H1 (cell line): Measurements from ENCODE around the gene SPACA7. TPM values are rescaled to one million over a fixed set of nuclear protein-coding genes. Genes with fewer than 3 reads are reported as not detected.

Source experiments
- CTCF ChIA-PET: fragments of 300-600 bp; sonication (Branson Sonifier 250); formaldehyde crosslinking; loops from one replicate; lab custom pipeline; 2021; ENCODE audit not compliant: partially characterized antibody; lab: Charles Lee
- POLR2A ChIA-PET: fragments of 300-600 bp; sonication (Branson Sonifier 250); formaldehyde crosslinking; loops from one replicate; lab custom pipeline; 2021; ENCODE audit warnings: inconsistent platforms; ENCODE audit not compliant: partially characterized antibody; lab: Charles Lee
- DNase-seq, 2 experiments: peaks; one replicate each; pipeline versions ENCODE4 v3.0.0 to v3.0.0-alpha.2; 2010 to 2022; ENCODE audit warnings: low spot score in 2 of 2, low read depth in 1 of 2, mixed read lengths in 1 of 2
- FAIRE-seq: peaks from 2 replicates; lab custom pipeline; 2011; peaks lifted over from hg19 to GRCh38; lab: Jason Lieb, UNC
- H2AFZ ChIP-seq: 2 replicates; pipeline ENCODE4 v1.8.1; 2012; ENCODE audit warnings: low read length, inconsistent platforms
- H2AK5ac ChIP-seq: 2 replicates; pipeline ENCODE4 v1.6.1; 2013; ENCODE audit warnings: low read depth, low read length
- H2BK120ac ChIP-seq: replicated peaks from 2 replicates; pipeline ENCODE3; 2013; ENCODE audit warnings: low read depth, low read length, inconsistent platforms
- H2BK12ac ChIP-seq: 2 replicates; pipeline ENCODE4 v1.6.1; 2013; ENCODE audit warnings: low read depth, low read length
- H2BK15ac ChIP-seq: 2 replicates; pipeline ENCODE4 v1.6.1; 2013; ENCODE audit warnings: low read length
- H2BK20ac ChIP-seq: 2 replicates; pipeline ENCODE4 v1.6.1; 2013; ENCODE audit warnings: low read length
- H2BK5ac ChIP-seq: 2 replicates; pipeline ENCODE4 v1.6.1; 2013; ENCODE audit warnings: low read depth, low read length
- H3K14ac ChIP-seq: 2 replicates; pipeline ENCODE4 v1.6.1; 2013; ENCODE audit warnings: inconsistent platforms; ENCODE audit not compliant: insufficient read length
- H3K18ac ChIP-seq: 2 replicates; pipeline ENCODE4 v1.6.1; 2013; ENCODE audit warnings: low read length; ENCODE audit errors: extremely low read depth
- H3K23ac ChIP-seq: 2 replicates; pipeline ENCODE4 v1.6.1; 2013; ENCODE audit warnings: inconsistent platforms; ENCODE audit not compliant: insufficient read length
- H3K23me2 ChIP-seq: 2 replicates; pipeline ENCODE4 v1.6.1; 2013; ENCODE audit warnings: low read depth, low read length
- H3K27ac ChIP-seq: 2 replicates; pipeline ENCODE4 v1.6.1; 2011; ENCODE audit warnings: low read depth, low read length, inconsistent platforms
- H3K27me3 ChIP-seq, 4 experiments: replicated peaks in 1 of 4; 1 replicate in 1 of 4; 2 replicates in 3 of 4; pipeline versions ENCODE4 v1.6.1 to v1.8.1; 2011 to 2013; ENCODE audit warnings: low read length in 3 of 4, mild to moderate bottlenecking in 3 of 4, inconsistent platforms in 2 of 4, mixed read lengths in 2 of 4, moderate library complexity in 1 of 4; ENCODE audit not compliant: control insufficient read depth in 3 of 4, insufficient read depth in 3 of 4; ENCODE audit errors: extremely low read depth in 1 of 4
- H3K36me3 ChIP-seq, 4 experiments: 2 replicates each; pipeline versions ENCODE4 v1.6.1 to v1.8.1; 2011 to 2013; ENCODE audit warnings: mild to moderate bottlenecking in 4 of 4, low read length in 3 of 4, moderate library complexity in 2 of 4, control low read depth in 1 of 4, inconsistent platforms in 1 of 4; ENCODE audit not compliant: insufficient read depth in 4 of 4, control insufficient read depth in 2 of 4
- H3K4ac ChIP-seq: replicated peaks from 2 replicates; pipeline ENCODE3; 2013; ENCODE audit warnings: low read length, low read depth, mixed read lengths, inconsistent platforms; ENCODE audit not compliant: insufficient read length
- H3K4me1 ChIP-seq, 4 experiments: replicated peaks in 1 of 4; 1 replicate in 1 of 4; 2 replicates in 3 of 4; pipeline versions ENCODE4 v1.6.1 to v1.8.1; 2011 to 2013; ENCODE audit warnings: low read length in 3 of 4, inconsistent platforms in 2 of 4, mixed read lengths in 1 of 4; ENCODE audit not compliant: insufficient read depth in 4 of 4, control insufficient read depth in 3 of 4
- H3K4me2 ChIP-seq, 2 experiments: 2 replicates each; pipeline versions ENCODE4 v1.6.1 to v1.8.1; 2011 to 2013; ENCODE audit warnings: low read depth in 2 of 2, low read length in 2 of 2, control low read depth in 1 of 2, inconsistent platforms in 1 of 2, mild to moderate bottlenecking in 1 of 2; ENCODE audit not compliant: insufficient read depth in 1 of 2
- H3K4me3 ChIP-seq, 4 experiments: fragments of 200-600, 300-600 bp in 1 of 4; sonication (generic), shearing (Covaris generic), sonication (Bioruptor Twin) in 1 of 4; 2 replicates each; pipeline versions ENCODE4 v1.5.1 to v1.8.1; 2011 to 2016; ENCODE audit warnings: low read length in 4 of 4, low read depth in 3 of 4, control low read depth in 2 of 4, inconsistent platforms in 2 of 4, mild to moderate bottlenecking in 2 of 4, mixed read lengths in 1 of 4, moderate library complexity in 1 of 4; ENCODE audit not compliant: insufficient read depth in 2 of 4; ENCODE audit errors: extremely low read depth in 1 of 4
- H3K56ac ChIP-seq: replicated peaks from 2 replicates; pipeline ENCODE3; 2013; ENCODE audit warnings: low read depth, mild to moderate bottlenecking, mixed read lengths, low read length, inconsistent platforms; ENCODE audit not compliant: insufficient read length
- H3K79me1 ChIP-seq: 2 replicates; pipeline ENCODE4 v1.6.1; 2013; ENCODE audit warnings: low read depth, low read length, control low read depth
- H3K79me2 ChIP-seq, 2 experiments: 2 replicates each; pipeline versions ENCODE4 v1.6.1 to v1.8.1; 2012 to 2013; ENCODE audit warnings: low read length in 2 of 2, mild to moderate bottlenecking in 2 of 2, inconsistent platforms in 1 of 2; ENCODE audit not compliant: insufficient read depth in 2 of 2, control insufficient read depth in 1 of 2
- H3K9ac ChIP-seq, 4 experiments: replicated peaks in 1 of 4; 1 replicate in 1 of 4; 2 replicates in 3 of 4; pipeline versions ENCODE4 v1.6.1 to v1.8.1; 2011 to 2013; ENCODE audit warnings: low read depth in 3 of 4, low read length in 3 of 4, control low read depth in 2 of 4, mild to moderate bottlenecking in 2 of 4, moderate library complexity in 2 of 4, inconsistent platforms in 1 of 4; ENCODE audit errors: extremely low read depth in 1 of 4
- H3K9me3 ChIP-seq, 2 experiments: 2 replicates each; pipeline versions ENCODE4 v1.6.1 to v1.8.1; 2012 to 2013; ENCODE audit warnings: mild to moderate bottlenecking in 2 of 2, moderate library complexity in 2 of 2, control low read depth in 1 of 2, inconsistent platforms in 1 of 2, low read depth in 1 of 2, low read length in 1 of 2, mixed read lengths in 1 of 2; ENCODE audit not compliant: insufficient read depth in 2 of 2
- H4K20me1 ChIP-seq, 2 experiments: replicated peaks in 1 of 2; 2 replicates each; pipeline versions ENCODE3 to v1.8.1; 2011 to 2013; ENCODE audit warnings: inconsistent platforms in 2 of 2, low read length in 2 of 2, mild to moderate bottlenecking in 1 of 2; ENCODE audit not compliant: insufficient read depth in 2 of 2, control insufficient read depth in 1 of 2
- H4K5ac ChIP-seq: 2 replicates; pipeline ENCODE4 v1.6.1; 2013; ENCODE audit warnings: low read length, low read depth, mixed read lengths, inconsistent platforms; ENCODE audit not compliant: insufficient read length
- H4K8ac ChIP-seq: 2 replicates; pipeline ENCODE4 v1.8.0; 2013; ENCODE audit warnings: mild to moderate bottlenecking, moderate library complexity, low read length, inconsistent platforms; ENCODE audit not compliant: insufficient read depth; ENCODE audit errors: extremely low read depth
- H4K91ac ChIP-seq: replicated peaks from 2 replicates; pipeline ENCODE3; 2013; ENCODE audit warnings: low read length, mixed read lengths, inconsistent platforms; ENCODE audit not compliant: insufficient read length
- CBX5 ChIP-seq: fragments of 300-800, 300-1000 bp; sonication (generic); IDR thresholded peaks from 2 replicates; pipeline ENCODE4 v1.7.1; 2016; ENCODE audit warnings: antibody characterized with exemption, low read length, low read depth
- CTBP2 ChIP-seq: IDR thresholded peaks from 2 replicates; pipeline ENCODE4 v1.7.0; 2011; ENCODE audit warnings: borderline replicate concordance, mild to moderate bottlenecking, moderate library complexity, mixed read lengths, low read length; ENCODE audit not compliant: insufficient read depth, insufficient read length
- E2F6 ChIP-seq: IDR thresholded peaks from 2 replicates; pipeline ENCODE4 v1.6.1; 2012; ENCODE audit warnings: inconsistent platforms
- HDAC2 ChIP-seq, 2 experiments: fragments of 300-600 bp in 1 of 2; sonication (generic) in 1 of 2; IDR thresholded peaks; 2 replicates each; pipeline ENCODE4 v1.6.1; 2011 to 2012; ENCODE audit warnings: low read depth in 2 of 2, low read length in 2 of 2, mild to moderate bottlenecking in 2 of 2, moderate library complexity in 2 of 2, borderline replicate concordance in 1 of 2, inconsistent platforms in 1 of 2
- HDAC6 ChIP-seq: IDR thresholded peaks from one replicate; pipeline ENCODE4 v1.7.1; 2012; ENCODE audit warnings: low read depth, mild to moderate bottlenecking, inconsistent platforms, low read length, moderate library complexity
- KDM5A ChIP-seq: fragments of 200-600 bp; IDR thresholded peaks from 2 replicates; pipeline ENCODE4 v1.7.1; 2012; ENCODE audit warnings: mild to moderate bottlenecking, low read length, inconsistent platforms, mixed read lengths
- POLR2A ChIP-seq, 2 experiments: IDR thresholded peaks; 1 replicate in 1 of 2; 2 replicates in 1 of 2; pipeline ENCODE4 v1.6.1; 2011; ENCODE audit warnings: low read depth in 2 of 2, low read length in 2 of 2, mild to moderate bottlenecking in 2 of 2; ENCODE audit errors: control extremely low read depth in 1 of 2
- RBBP5 ChIP-seq: IDR thresholded peaks from 2 replicates; pipeline ENCODE4 v1.7.1; 2012; ENCODE audit warnings: low read depth, mild to moderate bottlenecking, inconsistent platforms, low read length, moderate library complexity, borderline replicate concordance
- SUZ12 ChIP-seq: fragments of 200-600 bp; sonication (generic); IDR thresholded peaks from 2 replicates; pipeline ENCODE4 v1.6.1; 2012; ENCODE audit warnings: mild to moderate bottlenecking, inconsistent platforms, low read length, moderate library complexity, mixed read lengths
- TCF12 ChIP-seq: IDR thresholded peaks from 2 replicates; pipeline ENCODE4 v1.6.1; 2011; ENCODE audit warnings: low read depth, mild to moderate bottlenecking, low read length
- YY1 ChIP-seq: IDR thresholded peaks from 2 replicates; pipeline ENCODE4 v1.6.1; 2011; ENCODE audit warnings: low read depth, mild to moderate bottlenecking, low read length
- WGBS, 2 experiments: shearing (Covaris generic) in 1 of 2; methylation state at CpG; one replicate each; pipeline versions ENCODE4 v1.1.6 to v1.1.7; 2013 to 2015; ENCODE audit warnings: low lambda C conversion rate in 2 of 2, mixed read lengths in 2 of 2, inconsistent platforms in 1 of 2, low coverage in 1 of 2, missing lambda C conversion rate in 1 of 2; ENCODE audit not compliant: insufficient replicate concordance in 2 of 2, insufficient coverage in 1 of 2, insufficient read length in 1 of 2; ENCODE audit errors: extremely low coverage in 1 of 2, missing lambda C conversion rate in 1 of 2; 5-methylcytosine and 5-hydroxymethylcytosine counted together
- polyA plus RNA-seq, 7 experiments: library from polyadenylated mRNA; depleted of rRNA in 3 of 7; stranded (reverse) in 5 of 7; unstranded in 2 of 7; fragments of >200 nt in 5 of 7; fragments of 200-250 nt in 2 of 7; gene quantifications; 1 replicate in 5 of 7; 2 replicates in 1 of 7; 4 replicates in 1 of 7; pipeline versions ENCODE4 v1.2.1 to v1.2.3, GENCODE V29; 2011 to 2013; ENCODE audit warnings: missing spikeins in 2 of 7, mixed read lengths in 2 of 7
- total RNA-seq: library from RNA; stranded (reverse); fragmentation: NEBNext Ultra II Directional; extraction: Animal tissue kit (Norgen Biotek cat#: 25700); gene quantifications from 2 replicates; pipeline ENCODE4 v1.2.1, GENCODE V29; 2021

The SPACA7 gene
- total and polyA plus RNA-seq, 2 of the 8 experiments (the other 6 are each of a cell fraction or from before 2014, with no cell fraction given) = not detected

- no peak for TF ChIP-seq CTBP2
- TF ChIP-seq CBX5 = no peak
- no peak for TF ChIP-seq TCF12
- no peak for TF ChIP-seq POLR2A (IDR thresholded peaks at IDR 0.05; ENCODE audit: control extremely low read depth in 1 of 2, low read depth in 2 of 2, low read length in 2 of 2)
- no peak for TF ChIP-seq YY1
- no peak for TF ChIP-seq RBBP5
- no peak for TF ChIP-seq SUZ12
- no peak for TF ChIP-seq HDAC2 (IDR thresholded peaks at IDR 0.05; ENCODE audit: borderline replicate concordance in 1 of 2, low read depth in 2 of 2, low read length in 2 of 2)
- no peak for TF ChIP-seq KDM5A
- TF ChIP-seq E2F6 = no peak
- TF ChIP-seq HDAC6 = no peak
- TF ChIP-seq, all 59 proteins: peak for 0
- Histone ChIP-seq H3K23ac (no peak overlapping the region), H3K9ac (no peak overlapping the region), H3K9me3 (peaks cover 2 to 8% of the 10 kb centered on the region in 2 experiments; a peak in 1 of 4 replicates), H4K8ac (peak overlapping the region; percentile 35; the same call in 1 of the 2 replicates), H3K79me2 (no peaks in the 10 kb centered on the region), H3K4me2 (no peak overlapping the region), H3K18ac (no peak overlapping the region), H3K27ac (no peak overlapping the region), H2BK12ac (no peak overlapping the region), H2AFZ (no peak overlapping the region), H3K56ac (no peak overlapping the region), H4K5ac (no peak overlapping the region), H3K23me2 (no peaks in the 10 kb centered on the region), H3K79me1 (no peaks in the 10 kb centered on the region), H2BK20ac (0 out of 2 replicates have a peak overlapping the region, but pooled peaks have one; percentile 34), H2BK5ac (no peak overlapping the region), H2BK120ac (no peak overlapping the region), H2AK5ac (no peak overlapping the region), H3K14ac (no peak overlapping the region), H4K20me1 (no peaks in the 10 kb centered on the region), H4K91ac (no peak overlapping the region), H3K4me1 (peaks cover 0 to 4% (median 1%) of the 10 kb centered on the region in 4 experiments; a peak in 2 of 7 replicates), H3K36me3 (no peaks in the 10 kb centered on the region), H3K4ac (no peak overlapping the region), H3K27me3 (peaks cover 0 to 3% (median under 1%) of the 10 kb centered on the region in 4 experiments; a peak in 3 of 7 replicates), H3K4me3 (no peak overlapping the region), H2BK15ac (no peak overlapping the region)
- ChIA-PET CTCF (interaction anchor here (0.9 to 5.2 kb wide), 13 partner anchors 12 to 968 kb away, joined by 3 to 51 read pairs (median 7); partner anchors contain the start of gene SOX1), POLR2A (no interaction called here)
- DNase-seq (no peak), FAIRE-seq (no peak)
- WGBS, 2 experiments = 90% methylated on average over 19 of the region's 19 CpGs; no CpG with 5 or more reads in 1 of the 2 experiments
These were observed 65.7 kb downstream of the SPACA7 start for GRCh38 chr13:112441779-112442310.
